ENCODE data around the gene RABEP2. TPM values are rescaled to one million over a fixed set of nuclear protein-coding genes. Genes with fewer than 3 reads are reported as not detected.

RABEP2 gene
- total and polyA plus RNA-seq, 7 experiments from 2014 or later = 4.4 to 30.3 (median 25.6) TPM

DNA sequence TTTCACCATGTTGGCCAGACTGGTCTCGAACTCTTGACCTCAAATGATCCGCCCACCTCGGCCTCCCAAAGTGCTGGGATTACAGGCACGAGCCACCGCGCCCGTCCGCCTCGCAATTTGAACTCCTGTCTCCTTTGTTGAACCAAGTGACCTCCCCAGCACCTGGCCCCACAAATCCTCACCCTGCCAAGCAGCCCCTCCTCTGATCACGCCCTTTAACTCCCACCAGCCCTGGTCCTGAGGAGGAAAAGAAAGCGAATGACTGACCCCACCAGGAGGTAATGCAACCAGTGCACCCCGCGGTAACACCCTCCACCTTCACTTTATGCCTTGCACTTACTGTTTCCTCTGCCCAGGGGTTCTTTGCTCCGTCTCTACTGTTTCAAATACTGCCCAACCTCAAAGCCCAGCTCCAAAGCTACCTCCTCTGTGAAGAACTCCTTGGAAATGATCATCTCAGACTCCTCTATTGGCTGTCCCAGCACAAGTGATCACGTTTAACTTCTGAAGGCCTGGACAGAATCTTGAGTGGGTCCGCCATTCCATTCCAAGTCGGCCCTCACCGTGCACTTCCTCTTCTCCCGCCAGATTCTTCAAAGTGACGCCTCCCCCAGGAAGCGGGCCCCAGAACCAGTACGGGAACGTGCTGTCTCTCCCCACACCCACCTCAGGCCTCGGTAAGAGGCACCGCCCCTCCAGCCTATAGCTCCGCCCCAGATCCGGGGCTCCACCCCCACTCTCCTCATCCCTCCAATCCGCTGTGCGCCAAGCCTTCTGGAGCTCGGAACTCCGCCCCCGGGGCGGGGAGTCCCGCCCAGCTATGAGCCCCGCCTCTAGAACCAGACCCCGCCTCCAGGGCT is 11.1 kb upstream of the RABEP2 start:
- H3K27ac Mint-ChIP-seq = peak overlapping the region; percentile 17 to 87 (median 74)
- peaks cover 0 to 9% of the 10 kb centered on the region in 2 donors for H3K4me1 ChIP-seq (ENCODE audit: control insufficient read depth in 2 of 2, insufficient read depth in 2 of 2, low read length in 2 of 2)
- peaks cover 13 to 23% (median 19%) of the 10 kb centered on the region in 7 donors for H3K4me1 Mint-ChIP-seq
- peaks cover 0 to 2% (median 0%) of the 10 kb centered on the region in 5 donors for H3K36me3 Mint-ChIP-seq
- peak; percentile 100 for ATAC-seq
- peak; percentile 75 to 92 (median 86) for DNase-seq
- ChIA-PET POLR2A (interaction anchor here (0.6 to 2.7 kb wide), 8 partner anchors 10 to 1850 kb away, joined by 3 to 14 read pairs (median 3); partner anchors contain the start of genes ATXN2L, NFATC2IP, RABEP2 and SH2B1), CTCF (interaction anchor here (1.2 to 1.7 kb wide), 2 partner anchors 9 to 61 kb away, joined by 3 to 9 read pairs; no protein-coding TSS in a partner anchor)
- H3K27ac ChIP-seq (ENCODE audit: low read depth, low read length) = peak overlapping the region; percentile 51
- H3K9me3 ChIP-seq (ENCODE audit: control insufficient read depth in 2 of 3, low read length in 3 of 3) = no peaks in the 10 kb centered on the region
- intact Hi-C loops (cut with micrococcal nuclease) = loop anchor here (1.0 kb wide), 2 partner anchors 11 to 35 kb away; partner anchors contain the start of gene RABEP2 (in 2 of the 2)
- H3K27me3 Mint-ChIP-seq = peaks cover 0 to 4% (median 0%) of the 10 kb centered on the region in 5 donors
- H3K4me3 Mint-ChIP-seq = peak overlapping the region; percentile 54 to 82 (median 78)
- H3K9me3 Mint-ChIP-seq = peaks cover 0 to 7% (median 0%) of the 10 kb centered on the region in 11 donors
- H3K27me3 ChIP-seq (ENCODE audit: control insufficient read depth in 2 of 2, insufficient read depth in 2 of 2, low read length in 2 of 2) = no peaks in the 10 kb centered on the region
- peak overlapping the region; percentile 14 for H3K4me3 ChIP-seq (ENCODE audit: low read length)
- H3K36me3 ChIP-seq (ENCODE audit: control insufficient read depth in 2 of 3, insufficient read depth in 3 of 3, low read length in 3 of 3) = no peaks in the 10 kb centered on the region

DNA sequence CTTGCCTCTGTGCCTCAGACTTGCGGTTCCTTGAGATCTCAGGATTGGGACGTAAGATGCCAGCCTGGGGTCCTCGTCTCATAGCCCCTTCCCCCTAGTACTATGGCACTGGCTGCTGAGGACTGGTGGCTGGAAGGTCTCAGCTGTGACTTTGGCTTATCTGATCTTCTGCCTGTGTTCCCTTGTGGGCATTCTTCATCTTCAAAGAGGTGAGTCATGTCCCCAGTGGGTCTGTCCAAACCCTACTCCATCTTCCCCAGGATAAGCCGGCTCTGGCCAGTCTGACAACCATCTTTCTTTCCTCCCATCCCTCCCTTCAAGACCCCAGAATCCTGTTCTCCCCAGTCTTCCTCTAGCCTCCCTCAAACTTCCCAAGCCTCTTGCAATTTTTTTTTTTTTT is 10.3 kb upstream of the RABEP2 start:
- Histone ChIP-seq H3K9me3 (ENCODE audit: control insufficient read depth in 2 of 3, low read length in 3 of 3) (no peaks in the 10 kb centered on the region), H3K4me3 (ENCODE audit: low read length) (no peak overlapping the region), H3K4me1 (ENCODE audit: control insufficient read depth in 2 of 2, insufficient read depth in 2 of 2, low read length in 2 of 2) (peaks cover 5 to 17% of the 10 kb centered on the region in 2 donors), H3K27me3 (ENCODE audit: control insufficient read depth in 2 of 2, insufficient read depth in 2 of 2, low read length in 2 of 2) (no peaks in the 10 kb centered on the region), H3K27ac (ENCODE audit: low read depth, low read length) (no peak overlapping the region), H3K36me3 (ENCODE audit: control insufficient read depth in 2 of 3, insufficient read depth in 3 of 3, low read length in 3 of 3) (no peaks in the 10 kb centered on the region)
- ChIA-PET POLR2A (interaction anchor here (1.2 to 2.7 kb wide), 2 partner anchors 9 to 88 kb away, joined by 3 to 14 read pairs; partner anchors contain the start of gene RABEP2), CTCF (interaction anchor here (1.2 to 1.7 kb wide), 2 partner anchors 10 to 60 kb away, joined by 3 to 9 read pairs; no protein-coding TSS in a partner anchor)
- peak overlapping the region in 3 of 10 donors; percentile 21 to 64 (median 32) for H3K4me3 Mint-ChIP-seq
- ATAC-seq (no peak), DNase-seq (no peak)
- intact Hi-C loops (cut with micrococcal nuclease) = no loop called here
- peaks cover 18 to 32% (median 25%) of the 10 kb centered on the region in 7 donors for H3K4me1 Mint-ChIP-seq
- H3K9me3 Mint-ChIP-seq = peaks cover 0 to 7% (median 0%) of the 10 kb centered on the region in 11 donors
- H3K36me3 Mint-ChIP-seq = peaks cover 0 to 2% (median 0%) of the 10 kb centered on the region in 5 donors
- H3K27me3 Mint-ChIP-seq = peaks cover 0 to 4% (median 0%) of the 10 kb centered on the region in 5 donors
- H3K27ac Mint-ChIP-seq = peak overlapping the region in 6 of 9 donors; percentile 29 to 87 (median 57)

DNA sequence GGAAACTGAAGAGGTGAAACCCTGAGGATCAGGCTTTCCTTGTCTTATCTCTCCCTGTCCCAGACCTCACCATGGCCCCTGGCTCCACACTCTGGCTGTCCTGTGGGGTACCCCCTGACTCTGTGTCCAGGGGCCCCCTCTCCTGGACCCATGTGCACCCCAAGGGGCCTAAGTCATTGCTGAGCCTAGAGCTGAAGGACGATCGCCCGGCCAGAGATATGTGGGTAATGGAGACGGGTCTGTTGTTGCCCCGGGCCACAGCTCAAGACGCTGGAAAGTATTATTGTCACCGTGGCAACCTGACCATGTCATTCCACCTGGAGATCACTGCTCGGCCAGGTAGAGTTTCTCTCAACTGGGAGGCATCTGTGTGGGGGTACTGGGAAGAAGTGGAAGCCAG is 8.1 kb upstream of the RABEP2 start:
- Mint-ChIP-seq H3K27ac (no peak overlapping the region), H3K27me3 (no peaks in the 10 kb centered on the region), H3K4me3 (no peak overlapping the region), H3K4me1 (peaks cover 18 to 34% (median 28%) of the 10 kb centered on the region in 7 donors), H3K36me3 (peaks cover 0 to 2% (median 0%) of the 10 kb centered on the region in 5 donors), H3K9me3 (peaks cover 0 to 7% (median 0%) of the 10 kb centered on the region in 11 donors)
- ChIA-PET POLR2A (no interaction called here), CTCF (no interaction called here)
- no peak overlapping the region for H3K4me3 ChIP-seq (ENCODE audit: low read length)
- no peaks in the 10 kb centered on the region for H3K9me3 ChIP-seq (ENCODE audit: control insufficient read depth in 2 of 3, low read length in 3 of 3)
- DNase-seq (no peak), ATAC-seq (no peak)
- no peaks in the 10 kb centered on the region for H3K36me3 ChIP-seq (ENCODE audit: control insufficient read depth in 2 of 3, insufficient read depth in 3 of 3, low read length in 3 of 3)
- H3K27me3 ChIP-seq (ENCODE audit: control insufficient read depth in 2 of 2, insufficient read depth in 2 of 2, low read length in 2 of 2) = no peaks in the 10 kb centered on the region
- intact Hi-C loops (cut with micrococcal nuclease) = no loop called here
- H3K27ac ChIP-seq (ENCODE audit: low read depth, low read length) = no peak overlapping the region
- peaks cover 5 to 17% of the 10 kb centered on the region in 2 donors for H3K4me1 ChIP-seq (ENCODE audit: control insufficient read depth in 2 of 2, insufficient read depth in 2 of 2, low read length in 2 of 2)

DNA sequence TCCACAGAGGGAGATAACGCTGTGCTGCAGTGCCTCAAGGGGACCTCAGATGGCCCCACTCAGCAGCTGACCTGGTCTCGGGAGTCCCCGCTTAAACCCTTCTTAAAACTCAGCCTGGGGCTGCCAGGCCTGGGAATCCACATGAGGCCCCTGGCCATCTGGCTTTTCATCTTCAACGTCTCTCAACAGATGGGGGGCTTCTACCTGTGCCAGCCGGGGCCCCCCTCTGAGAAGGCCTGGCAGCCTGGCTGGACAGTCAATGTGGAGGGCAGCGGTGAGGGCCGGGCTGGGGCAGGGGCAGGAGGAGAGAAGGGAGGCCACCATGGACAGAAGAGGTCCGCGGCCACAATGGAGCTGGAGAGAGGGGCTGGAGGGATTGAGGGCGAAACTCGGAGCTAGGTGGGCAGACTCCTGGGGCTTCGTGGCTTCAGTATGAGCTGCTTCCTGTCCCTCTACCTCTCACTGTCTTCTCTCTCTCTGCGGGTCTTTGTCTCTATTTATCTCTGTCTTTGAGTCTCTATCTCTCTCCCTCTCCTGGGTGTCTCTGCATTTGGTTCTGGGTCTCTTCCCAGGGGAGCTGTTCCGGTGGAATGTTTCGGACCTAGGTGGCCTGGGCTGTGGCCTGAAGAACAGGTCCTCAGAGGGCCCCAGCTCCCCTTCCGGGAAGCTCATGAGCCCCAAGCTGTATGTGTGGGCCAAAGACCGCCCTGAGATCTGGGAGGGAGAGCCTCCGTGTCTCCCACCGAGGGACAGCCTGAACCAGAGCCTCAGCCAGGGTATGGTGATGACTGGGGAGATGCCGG is 7.5 kb upstream of the RABEP2 start:
- peaks cover 0 to 2% (median 0%) of the 10 kb centered on the region in 5 donors for H3K36me3 Mint-ChIP-seq
- ChIA-PET POLR2A (interaction anchor here (0.7 kb wide), 1 partner anchor 110 kb away, joined by 3 read pairs; no protein-coding TSS in a partner anchor), CTCF (interaction anchor here (1.2 kb wide), 1 partner anchor 13 kb away, joined by 3 read pairs; no protein-coding TSS in a partner anchor)
- Histone ChIP-seq H3K4me3 (ENCODE audit: low read length) (no peak overlapping the region), H3K27ac (ENCODE audit: low read depth, low read length) (no peak overlapping the region), H3K4me1 (ENCODE audit: control insufficient read depth in 2 of 2, insufficient read depth in 2 of 2, low read length in 2 of 2) (peaks cover 5 to 17% of the 10 kb centered on the region in 2 donors), H3K9me3 (ENCODE audit: control insufficient read depth in 2 of 3, low read length in 3 of 3) (no peaks in the 10 kb centered on the region), H3K36me3 (ENCODE audit: control insufficient read depth in 2 of 3, insufficient read depth in 3 of 3, low read length in 3 of 3) (no peaks in the 10 kb centered on the region), H3K27me3 (ENCODE audit: control insufficient read depth in 2 of 2, insufficient read depth in 2 of 2, low read length in 2 of 2) (no peaks in the 10 kb centered on the region)
- DNase-seq = no peak
- H3K4me3 Mint-ChIP-seq = no peak overlapping the region
- H3K27me3 Mint-ChIP-seq = no peaks in the 10 kb centered on the region
- H3K4me1 Mint-ChIP-seq = peaks cover 16 to 34% (median 28%) of the 10 kb centered on the region in 7 donors
- H3K27ac Mint-ChIP-seq = peak overlapping the region in 2 of 9 donors; percentile 48 to 73
- ATAC-seq = no peak
- intact Hi-C loops (cut with micrococcal nuclease) = no loop called here
- peaks cover 0 to 7% (median 0%) of the 10 kb centered on the region in 11 donors for H3K9me3 Mint-ChIP-seq

DNA sequence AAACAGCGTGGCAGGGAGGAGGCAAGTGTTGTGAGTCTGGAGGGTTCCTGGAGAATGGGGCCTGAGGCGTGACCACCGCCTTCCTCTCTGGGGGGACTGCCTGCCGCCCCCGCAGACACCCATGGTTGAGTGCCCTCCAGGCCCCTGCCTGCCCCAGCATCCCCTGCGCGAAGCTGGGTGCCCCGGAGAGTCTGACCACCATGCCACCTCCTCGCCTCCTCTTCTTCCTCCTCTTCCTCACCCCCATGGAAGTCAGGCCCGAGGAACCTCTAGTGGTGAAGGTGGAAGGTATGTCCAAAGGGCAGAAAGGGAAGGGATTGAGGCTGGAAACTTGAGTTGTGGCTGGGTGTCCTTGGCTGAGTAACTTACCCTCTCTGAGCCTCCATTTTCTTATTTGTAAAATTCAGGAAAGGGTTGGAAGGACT is 6.8 kb upstream of the RABEP2 start, which contains the start of gene CD19:
TSS of gene CD19 (plus strand) at position 171 of the 425 bp plus-strand sequence. CDS start at position 201, 30 bp downstream.
- H3K9me3 Mint-ChIP-seq = peaks cover 0 to 7% (median 0%) of the 10 kb centered on the region in 11 donors
- no peak for DNase-seq
- H3K9me3 ChIP-seq (ENCODE audit: control insufficient read depth in 2 of 3, low read length in 3 of 3) = no peaks in the 10 kb centered on the region
- no peaks in the 10 kb centered on the region for H3K27me3 Mint-ChIP-seq
- peak within 1 kb of the TSS; percentile 45 for H3K27ac ChIP-seq (ENCODE audit: low read depth, low read length)
- H3K36me3 Mint-ChIP-seq = peaks cover 0 to 2% (median 0%) of the 10 kb centered on the region in 5 donors
- no peaks in the 10 kb centered on the region for H3K36me3 ChIP-seq (ENCODE audit: control insufficient read depth in 2 of 3, insufficient read depth in 3 of 3, low read length in 3 of 3)
- CTCF ChIA-PET = interaction anchor here (1.2 kb wide), 1 partner anchor 13 kb away, joined by 3 read pairs; no protein-coding TSS in a partner anchor
- peak within 1 kb of the TSS; percentile 10 to 91 (median 77) for H3K27ac Mint-ChIP-seq
- no peak within 1 kb of the TSS for H3K4me3 Mint-ChIP-seq
- no peak within 1 kb of the TSS for H3K4me3 ChIP-seq (ENCODE audit: low read length)
- intact Hi-C loops (cut with micrococcal nuclease) = no loop called here
- no peak for ATAC-seq
- POLR2A ChIA-PET = interaction anchor here (0.7 kb wide), 1 partner anchor 110 kb away, joined by 3 read pairs; no protein-coding TSS in a partner anchor
- no peaks in the 10 kb centered on the region for H3K27me3 ChIP-seq (ENCODE audit: control insufficient read depth in 2 of 2, insufficient read depth in 2 of 2, low read length in 2 of 2)
- peaks cover 5 to 12% of the 10 kb centered on the region in 2 donors for H3K4me1 ChIP-seq (ENCODE audit: control insufficient read depth in 2 of 2, insufficient read depth in 2 of 2, low read length in 2 of 2)
- peaks cover 15 to 34% (median 27%) of the 10 kb centered on the region in 7 donors for H3K4me1 Mint-ChIP-seq

DNA sequence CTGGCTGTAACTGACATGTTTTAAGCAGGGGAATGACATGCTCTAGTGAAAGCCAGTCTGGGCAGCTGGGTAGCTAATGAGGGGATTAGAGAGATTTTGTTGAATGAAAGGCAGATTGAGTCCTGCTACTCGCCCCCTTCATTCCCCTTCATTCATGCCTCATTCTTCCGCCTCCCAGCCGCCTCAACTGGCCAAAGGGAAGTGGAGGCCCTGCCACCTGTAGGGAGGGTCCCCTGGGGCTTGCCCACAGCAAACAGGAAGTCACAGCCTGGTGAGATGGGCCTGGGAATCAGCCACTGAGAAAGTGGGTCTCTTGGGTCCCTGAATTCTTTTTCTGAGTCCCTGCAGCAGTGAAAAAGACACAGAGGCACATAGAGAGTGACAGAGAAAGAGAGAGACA is 5.6 kb upstream of the RABEP2 start:
- Mint-ChIP-seq H3K36me3 (no peaks in the 10 kb centered on the region), H3K4me3 (no peak overlapping the region), H3K27me3 (no peaks in the 10 kb centered on the region), H3K9me3 (peaks cover 0 to 7% (median 0%) of the 10 kb centered on the region in 11 donors), H3K27ac (peak overlapping the region; percentile 10 to 91 (median 77)), H3K4me1 (peaks cover 13 to 30% (median 24%) of the 10 kb centered on the region in 7 donors)
- ChIA-PET POLR2A (no interaction called here), CTCF (no interaction called here)
- no peaks in the 10 kb centered on the region for H3K36me3 ChIP-seq (ENCODE audit: control insufficient read depth in 2 of 3, insufficient read depth in 3 of 3, low read length in 3 of 3)
- DNase-seq (no peak), ATAC-seq (peak; percentile 38)
- intact Hi-C loops (cut with micrococcal nuclease) = no loop called here
- no peaks in the 10 kb centered on the region for H3K27me3 ChIP-seq (ENCODE audit: control insufficient read depth in 2 of 2, insufficient read depth in 2 of 2, low read length in 2 of 2)
- H3K9me3 ChIP-seq (ENCODE audit: control insufficient read depth in 2 of 3, low read length in 3 of 3) = no peaks in the 10 kb centered on the region
- H3K4me1 ChIP-seq (ENCODE audit: control insufficient read depth in 2 of 2, insufficient read depth in 2 of 2, low read length in 2 of 2) = peaks cover 9% of the 10 kb centered on the region in 2 donors
- H3K4me3 ChIP-seq (ENCODE audit: low read length) = no peak overlapping the region
- peak overlapping the region; percentile 45 for H3K27ac ChIP-seq (ENCODE audit: low read depth, low read length)

All from naive thymus-derived CD4-positive, alpha-beta T cell (primary cell).